ENCODE data around the gene ARMC3.

GRCh38 chr10:23016636-23017035 lies 88.8 kb downstream of the ARMC3 start:
- TF ChIP-seq POLR2AphosphoS5 (IDR thresholded peaks at IDR 0.05) (no peak), MXI1 (conservative IDR thresholded peaks at IDR 0.05; ENCODE audit: poor library complexity, severe bottlenecking) (no peak)
- TF ChIP-seq, protein P1, sequence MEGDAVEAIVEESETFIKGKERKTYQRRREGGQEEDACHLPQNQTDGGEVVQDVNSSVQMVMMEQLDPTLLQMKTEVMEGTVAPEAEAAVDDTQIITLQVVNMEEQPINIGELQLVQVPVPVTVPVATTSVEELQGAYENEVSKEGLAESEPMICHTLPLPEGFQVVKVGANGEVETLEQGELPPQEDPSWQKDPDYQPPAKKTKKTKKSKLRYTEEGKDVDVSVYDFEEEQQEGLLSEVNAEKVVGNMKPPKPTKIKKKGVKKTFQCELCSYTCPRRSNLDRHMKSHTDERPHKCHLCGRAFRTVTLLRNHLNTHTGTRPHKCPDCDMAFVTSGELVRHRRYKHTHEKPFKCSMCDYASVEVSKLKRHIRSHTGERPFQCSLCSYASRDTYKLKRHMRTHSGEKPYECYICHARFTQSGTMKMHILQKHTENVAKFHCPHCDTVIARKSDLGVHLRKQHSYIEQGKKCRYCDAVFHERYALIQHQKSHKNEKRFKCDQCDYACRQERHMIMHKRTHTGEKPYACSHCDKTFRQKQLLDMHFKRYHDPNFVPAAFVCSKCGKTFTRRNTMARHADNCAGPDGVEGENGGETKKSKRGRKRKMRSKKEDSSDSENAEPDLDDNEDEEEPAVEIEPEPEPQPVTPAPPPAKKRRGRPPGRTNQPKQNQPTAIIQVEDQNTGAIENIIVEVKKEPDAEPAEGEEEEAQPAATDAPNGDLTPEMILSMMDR (IDR thresholded peaks at IDR 0.05; ENCODE audit: poor library complexity, severe bottlenecking): no peak
- TF ChIP-seq, protein P2, sequence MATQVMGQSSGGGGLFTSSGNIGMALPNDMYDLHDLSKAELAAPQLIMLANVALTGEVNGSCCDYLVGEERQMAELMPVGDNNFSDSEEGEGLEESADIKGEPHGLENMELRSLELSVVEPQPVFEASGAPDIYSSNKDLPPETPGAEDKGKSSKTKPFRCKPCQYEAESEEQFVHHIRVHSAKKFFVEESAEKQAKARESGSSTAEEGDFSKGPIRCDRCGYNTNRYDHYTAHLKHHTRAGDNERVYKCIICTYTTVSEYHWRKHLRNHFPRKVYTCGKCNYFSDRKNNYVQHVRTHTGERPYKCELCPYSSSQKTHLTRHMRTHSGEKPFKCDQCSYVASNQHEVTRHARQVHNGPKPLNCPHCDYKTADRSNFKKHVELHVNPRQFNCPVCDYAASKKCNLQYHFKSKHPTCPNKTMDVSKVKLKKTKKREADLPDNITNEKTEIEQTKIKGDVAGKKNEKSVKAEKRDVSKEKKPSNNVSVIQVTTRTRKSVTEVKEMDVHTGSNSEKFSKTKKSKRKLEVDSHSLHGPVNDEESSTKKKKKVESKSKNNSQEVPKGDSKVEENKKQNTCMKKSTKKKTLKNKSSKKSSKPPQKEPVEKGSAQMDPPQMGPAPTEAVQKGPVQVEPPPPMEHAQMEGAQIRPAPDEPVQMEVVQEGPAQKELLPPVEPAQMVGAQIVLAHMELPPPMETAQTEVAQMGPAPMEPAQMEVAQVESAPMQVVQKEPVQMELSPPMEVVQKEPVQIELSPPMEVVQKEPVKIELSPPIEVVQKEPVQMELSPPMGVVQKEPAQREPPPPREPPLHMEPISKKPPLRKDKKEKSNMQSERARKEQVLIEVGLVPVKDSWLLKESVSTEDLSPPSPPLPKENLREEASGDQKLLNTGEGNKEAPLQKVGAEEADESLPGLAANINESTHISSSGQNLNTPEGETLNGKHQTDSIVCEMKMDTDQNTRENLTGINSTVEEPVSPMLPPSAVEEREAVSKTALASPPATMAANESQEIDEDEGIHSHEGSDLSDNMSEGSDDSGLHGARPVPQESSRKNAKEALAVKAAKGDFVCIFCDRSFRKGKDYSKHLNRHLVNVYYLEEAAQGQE (IDR thresholded peaks at IDR 0.05; ENCODE audit: borderline replicate concordance): no peak
